PC-3 (cell line): ENCODE data around the gene RAB1A. TPM values are rescaled to one million over a fixed set of nuclear protein-coding genes. Genes with fewer than 3 reads are reported as not detected.

ENCODE experiments used
- ATAC-seq: fragments of 200-7000 bp; cut with Tn5 transposase; 2 replicates; pipeline ENCODE4 v1.9.1; 2020; ENCODE audit warnings: mild to moderate bottlenecking, moderate library complexity
- BruUV-seq: library from RNA; stranded (reverse); fragments of 400-500 nt; replicated peaks from 2 replicates; lab custom pipeline; 2021; lab: Mats Ljungman, UMichigan
- CTCF ChIA-PET: fragments of 300-600 bp; sonication (Branson Sonifier 250); formaldehyde crosslinking; loops from one replicate; lab custom pipeline; 2022; ENCODE audit warnings: antibody characterized with exemption; lab: Charles Lee
- POLR2A ChIA-PET: fragments of 300-600 bp; sonication (Branson Sonifier 250); formaldehyde crosslinking; loops from one replicate; lab custom pipeline; 2022; ENCODE audit warnings: antibody characterized with exemption; ENCODE audit not compliant: unreplicated experiment; lab: Charles Lee
- DNase-seq: peaks from one replicate; pipeline ENCODE4 v3.0.0-alpha.2; 2015
- H2AFZ ChIP-seq: fragments of 300-600 bp; sonication (generic); 2 replicates; pipeline ENCODE4 v1.6.0; 2016; ENCODE audit warnings: antibody characterized with exemption, low read length
- H3F3A ChIP-seq: fragments of 300-600 bp; sonication (generic); one replicate; pipeline ENCODE4 v1.6.0; 2017; ENCODE audit warnings: antibody characterized with exemption, low read length, control low read depth, mild to moderate bottlenecking; ENCODE audit not compliant: unreplicated experiment
- H3K27ac ChIP-seq: fragments of 300-600 bp; sonication (generic); 2 replicates; pipeline ENCODE4 v1.5.1; 2016; ENCODE audit warnings: mild to moderate bottlenecking, low read length
- H3K27me3 ChIP-seq: fragments of 300-600 bp; sonication (generic); 2 replicates; pipeline ENCODE4 v1.6.1; 2016; ENCODE audit warnings: low read length, mixed read lengths
- H3K36me3 ChIP-seq: fragments of 300-600 bp; sonication (generic); 2 replicates; pipeline ENCODE4 v1.6.1; 2016; ENCODE audit warnings: low read depth, mixed run types, low read length, mixed read lengths
- H3K4me1 ChIP-seq: fragments of 300-600 bp; sonication (generic); 2 replicates; pipeline ENCODE4 v1.5.1; 2016; ENCODE audit warnings: low read length; ENCODE audit not compliant: insufficient read depth
- H3K4me2 ChIP-seq: fragments of 300-600 bp; sonication (generic); 2 replicates; pipeline ENCODE4 v1.6.0; 2016; ENCODE audit warnings: low read length
- H3K4me3 ChIP-seq: fragments of 300-600 bp; sonication (generic); 2 replicates; pipeline ENCODE4 v1.5.1; 2016; ENCODE audit warnings: mild to moderate bottlenecking, low read length, mixed read lengths
- H3K79me2 ChIP-seq: fragments of 300-600 bp; sonication (generic); 2 replicates; pipeline ENCODE4 v1.6.1; 2017; ENCODE audit warnings: low read length, mixed read lengths
- H3K9ac ChIP-seq: fragments of 300-600 bp; sonication (generic); 2 replicates; pipeline ENCODE4 v1.6.0; 2016; ENCODE audit warnings: mild to moderate bottlenecking, low read length
- H3K9me2 ChIP-seq: fragments of 300-600 bp; sonication (generic); replicated peaks from 2 replicates; pipeline ENCODE4 v1.6.1; 2016; ENCODE audit warnings: mixed run types, low read length, mixed read lengths
- H3K9me3 ChIP-seq: fragments of 300-600 bp; sonication (generic); 2 replicates; pipeline ENCODE4 v1.6.1; 2016; ENCODE audit warnings: low read length, mixed read lengths
- H4K20me1 ChIP-seq: fragments of 300-600 bp; sonication (generic); 2 replicates; pipeline ENCODE4 v1.6.1; 2016; ENCODE audit warnings: low read length, mixed read lengths
- CTCF ChIP-seq: fragments of 300-600 bp; sonication (generic); conservative IDR thresholded peaks from 2 replicates; pipeline ENCODE4 v1.5.1; 2017; ENCODE audit warnings: antibody characterized with exemption, low read depth, mild to moderate bottlenecking, low read length
- EZH2 ChIP-seq: fragments of 300-600 bp; sonication (generic); IDR thresholded peaks from one replicate; pipeline ENCODE4 v1.6.1; 2017; ENCODE audit warnings: antibody characterized with exemption, mild to moderate bottlenecking, low read length; ENCODE audit not compliant: unreplicated experiment
- EZH2phosphoT487 ChIP-seq: fragments of 300-600 bp; sonication (generic); IDR thresholded peaks from 2 replicates; pipeline ENCODE4 v1.6.1; 2018; ENCODE audit warnings: mild to moderate bottlenecking, antibody characterized with exemption, low read length, borderline replicate concordance
- intact Hi-C: fragments of 100-400 bp; cut with micrococcal nuclease; formaldehyde crosslinking; loops from 2 replicates; pipeline ENCODE4 v1.9.0; 2023
- total RNA-seq: library from RNA; depleted of rRNA; stranded (reverse); fragments of >200 nt; gene quantifications from 2 replicates; pipeline ENCODE4 v1.2.3, GENCODE V29; 2014

Gene RAB1A
- total RNA-seq, 1 experiment from 2014 or later = 96.9 TPM

GRCh38 chr2:65077898-65078297 is 52.0 kb downstream of the RAB1A start:
- TF ChIP-seq EZH2 = no peak
- TF ChIP-seq EZH2phosphoT487 = no peak
- no peak for TF ChIP-seq CTCF
- Histone ChIP-seq H3K27ac (no peak overlapping the region), H3F3A (no peaks in the 10 kb centered on the region), H3K9me2 (no peaks in the 10 kb centered on the region), H3K9me3 (no peaks in the 10 kb centered on the region), H3K9ac (no peak overlapping the region), H3K79me2 (no peaks in the 10 kb centered on the region), H3K4me3 (no peak overlapping the region), H2AFZ (no peak overlapping the region), H3K4me1 (peaks cover 11% of the 10 kb centered on the region), H3K36me3 (peaks cover 25% of the 10 kb centered on the region), H4K20me1 (no peaks in the 10 kb centered on the region), H3K4me2 (no peak overlapping the region), H3K27me3 (no peaks in the 10 kb centered on the region)
- no peak for DNase-seq
- intact Hi-C loops = no loop called here
- ChIA-PET POLR2A (no interaction called here), CTCF (no interaction called here)
- no TSS peak for BruUV-seq
- no peak for ATAC-seq

DNA sequence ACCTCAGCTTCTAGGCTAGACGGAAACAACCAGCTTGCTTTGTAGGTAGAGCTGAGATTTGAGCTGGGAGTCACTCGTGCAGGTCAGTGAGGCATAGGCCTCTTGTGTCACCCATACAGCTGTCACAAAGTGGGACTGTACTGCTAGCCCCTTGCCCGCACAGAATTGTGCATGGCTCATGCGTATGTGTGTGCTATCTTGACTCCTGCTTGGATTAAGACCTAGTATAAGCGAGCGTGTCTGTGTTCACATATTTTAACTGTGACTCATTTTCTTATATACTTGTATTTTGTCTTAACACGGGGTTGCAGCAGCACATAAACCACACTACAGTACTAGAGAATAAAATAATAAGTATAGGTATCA is 53.6 kb downstream of the RAB1A start:
- Histone ChIP-seq H4K20me1 (no peaks in the 10 kb centered on the region), H3K4me2 (0 out of 2 replicates have a peak overlapping the region, but pooled peaks have one; percentile 2)
- no TSS peak for BruUV-seq

More for the DNA sequence above, 53.6 kb downstream of the RAB1A start:
- TF ChIP-seq EZH2phosphoT487 = no peak
- TF ChIP-seq CTCF = no peak
- TF ChIP-seq EZH2 = no peak
- H3K79me2 ChIP-seq = no peaks in the 10 kb centered on the region
- no peak overlapping the region for H3K9ac ChIP-seq
- CTCF ChIA-PET = no interaction called here
- DNase-seq (peak; percentile 69), ATAC-seq (peak; percentile 78)
- intact Hi-C loops = no loop called here
- no peaks in the 10 kb centered on the region for H3K9me3 ChIP-seq
- H3K9me2 ChIP-seq = no peaks in the 10 kb centered on the region
- peaks cover 18% of the 10 kb centered on the region for H3K4me1 ChIP-seq
- peaks cover 15% of the 10 kb centered on the region for H3K36me3 ChIP-seq
- H3K4me3 ChIP-seq = no peak overlapping the region
- H3K27me3 ChIP-seq = no peaks in the 10 kb centered on the region
- H3K27ac ChIP-seq = peak overlapping the region; percentile 6; the same call in 1 of the 2 replicates
- no peak overlapping the region for H2AFZ ChIP-seq
- no peaks in the 10 kb centered on the region for H3F3A ChIP-seq
- POLR2A ChIA-PET = interaction anchor here (0.5 kb wide), 1 partner anchor 28 kb away, joined by 3 read pairs; no protein-coding TSS in a partner anchor
